Suprapubic skin (tissue), 4 donors: ENCODE data around the gene FGF1. TPM values are rescaled to one million over a fixed set of nuclear protein-coding genes. Genes with fewer than 3 reads are reported as not detected.

ENCODE experiments used
- DNase-seq, 2 donors: peaks; one replicate each; pipeline ENCODE4 v3.0.0-alpha.2; 2019; ENCODE audit warnings: low spot score in 2 of 2
- H3K27ac ChIP-seq: fragments of 200-600 bp; sonication (generic); one replicate; pipeline ENCODE4 v1.5.1; 2019
- H3K27me3 ChIP-seq: fragments of 200-600 bp; sonication (generic); one replicate; pipeline ENCODE4 v1.5.1; 2019
- H3K36me3 ChIP-seq: fragments of 200-600 bp; sonication (generic); one replicate; pipeline ENCODE4 v1.5.1; 2019
- H3K4me1 ChIP-seq: fragments of 200-600 bp; sonication (generic); one replicate; pipeline ENCODE4 v1.5.1; 2019
- H3K4me3 ChIP-seq: fragments of 200-600 bp; sonication (generic); one replicate; pipeline ENCODE4 v1.5.1; 2019; ENCODE audit warnings: mild to moderate bottlenecking
- H3K9me3 ChIP-seq: fragments of 200-600 bp; sonication (generic); one replicate; pipeline ENCODE4 v1.5.1; 2019
- CTCF ChIP-seq, 2 donors: fragments of 200-600 bp in 1 of 2; fragments of 450-650 bp in 1 of 2; sonication (generic) in 1 of 2; IDR thresholded peaks; one replicate each; pipeline ENCODE4 v1.5.1; 2016 to 2019; ENCODE audit warnings: antibody characterized with exemption in 2 of 2, mild to moderate bottlenecking in 1 of 2, moderate library complexity in 1 of 2
- EP300 ChIP-seq: sonication (generic); formaldehyde crosslinking; IDR thresholded peaks from one replicate; pipeline ENCODE4 v1.6.1; 2017; ENCODE audit warnings: antibody characterized with exemption
- POLR2A ChIP-seq, 2 donors: fragments of 450-650 bp; IDR thresholded peaks; one replicate each; pipeline ENCODE4 v1.6.1; 2017; ENCODE audit warnings: antibody characterized with exemption in 2 of 2, mild to moderate bottlenecking in 2 of 2, moderate library complexity in 2 of 2
- POLR2AphosphoS5 ChIP-seq, 3 donors: sonication (generic); formaldehyde crosslinking; IDR thresholded peaks; one replicate each; pipeline ENCODE4 v1.6.1; 2017; ENCODE audit warnings: antibody characterized with exemption in 3 of 3
- WGBS: methylation state at CpG from one replicate; pipeline ENCODE4 v1.1.5; 2018; 5-methylcytosine and 5-hydroxymethylcytosine counted together
- total RNA-seq, 4 donors: library from RNA; depleted of rRNA; stranded (reverse); fragments of >200 nt; gene quantifications; one replicate each; pipeline ENCODE4 v1.1.0, GENCODE V29; 2016

FGF1 gene
- total RNA-seq, 4 donors from 2014 or later, result 0.48 to 2.5 (median 1.9) TPM

DNA sequence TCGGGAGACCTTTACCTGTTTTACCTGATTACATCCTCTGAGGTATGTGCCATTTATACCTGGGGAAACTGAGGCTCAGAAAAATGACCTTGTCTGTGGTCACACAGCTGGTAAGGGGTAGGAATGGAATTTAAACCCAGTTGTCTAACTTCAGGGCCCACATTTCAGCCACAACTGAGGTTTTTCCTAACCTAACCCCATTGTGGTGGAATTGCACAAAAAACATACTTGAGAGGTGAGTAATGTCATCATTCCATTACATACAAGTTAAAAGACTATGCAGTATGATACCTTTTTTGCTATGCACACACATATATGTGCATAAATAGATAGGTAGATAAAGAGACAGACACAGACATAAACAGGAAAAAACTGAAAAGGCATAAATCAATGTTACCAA is 14.1 kb downstream of the FGF1 start:
- WGBS, result 75% methylated on average over 1 of the region's 1 CpG
- H3K27ac ChIP-seq, result no peak overlapping the region

GRCh38 chr5:142671266-142671665 is 14.6 kb downstream of the FGF1 start:
- 54% methylated on average over 3 of the region's 3 CpGs for WGBS

More for the DNA sequence above, 14.1 kb downstream of the FGF1 start:
- no peak for TF ChIP-seq POLR2AphosphoS5 (IDR thresholded peaks at IDR 0.05)
- TF ChIP-seq CTCF (IDR thresholded peaks at IDR 0.05), result no peak
- no peak for TF ChIP-seq EP300
- no peak for TF ChIP-seq POLR2A (IDR thresholded peaks at IDR 0.05)
- Histone ChIP-seq H3K4me1 (no peaks in the 10 kb centered on the region), H3K4me3 (no peak overlapping the region), H3K9me3 (no peaks in the 10 kb centered on the region), H3K27me3 (no peaks in the 10 kb centered on the region), H3K36me3 (no peaks in the 10 kb centered on the region)
- DNase-seq, result no peak

DNA sequence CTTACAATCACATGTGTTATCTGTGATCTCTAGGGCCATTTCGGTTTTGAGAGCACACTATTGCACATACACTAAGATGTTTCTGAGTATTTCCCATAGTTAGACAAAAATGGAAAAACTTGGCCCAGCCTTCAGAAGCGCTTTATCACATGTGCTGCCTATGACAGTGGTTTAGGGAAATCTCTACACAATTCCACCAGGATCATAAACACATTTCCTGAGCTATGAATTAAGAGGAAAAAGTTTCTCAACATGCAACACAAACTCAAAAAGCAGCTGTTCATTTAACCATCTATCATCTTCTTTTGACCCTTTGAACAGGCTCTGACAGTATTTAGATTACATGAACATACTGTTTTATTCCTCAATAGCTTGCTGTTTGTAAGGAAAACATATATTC is 15.1 kb downstream of the FGF1 start:
- no peaks in the 10 kb centered on the region for H3K27me3 ChIP-seq
- H3K27ac ChIP-seq, result no peak overlapping the region
- TF ChIP-seq EP300, result no peak
- no peak for TF ChIP-seq CTCF (IDR thresholded peaks at IDR 0.05)
- TF ChIP-seq POLR2AphosphoS5 (IDR thresholded peaks at IDR 0.05), result no peak
- no peak for TF ChIP-seq POLR2A (IDR thresholded peaks at IDR 0.05)
- WGBS, result 82% methylated on average over 2 of the region's 2 CpGs
- no peaks in the 10 kb centered on the region for H3K36me3 ChIP-seq
- H3K9me3 ChIP-seq, result no peaks in the 10 kb centered on the region
- H3K4me3 ChIP-seq, result no peak overlapping the region
- H3K4me1 ChIP-seq, result no peaks in the 10 kb centered on the region
- no peak for DNase-seq

More at GRCh38 chr5:142671266-142671665, 14.6 kb downstream of the FGF1 start:
- DNase-seq, result no peak
- Histone ChIP-seq H3K4me3 (no peak overlapping the region), H3K27me3 (no peaks in the 10 kb centered on the region), H3K27ac (no peak overlapping the region), H3K36me3 (no peaks in the 10 kb centered on the region), H3K4me1 (no peaks in the 10 kb centered on the region), H3K9me3 (no peaks in the 10 kb centered on the region)
- no peak for TF ChIP-seq EP300

DNA sequence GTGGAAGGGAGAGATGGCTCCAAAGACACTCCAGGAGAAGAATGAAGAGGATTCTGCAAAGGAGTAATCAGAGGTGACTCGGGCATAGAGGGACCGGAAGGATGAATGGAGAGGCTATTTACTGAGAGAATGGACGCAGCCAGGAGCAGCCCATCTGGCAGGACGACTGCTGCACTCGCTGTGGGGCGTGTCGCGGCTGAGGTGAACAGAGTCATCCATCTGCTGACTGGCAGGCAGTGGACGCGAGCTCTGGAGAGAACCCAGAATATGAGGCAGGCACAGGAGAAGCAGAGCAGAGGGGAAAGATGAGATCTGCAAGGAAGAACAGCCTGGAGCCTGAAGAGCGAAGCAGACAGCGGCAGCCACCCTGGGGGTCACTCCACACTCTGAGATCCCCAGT is 16.4 kb downstream of the FGF1 start:
- Histone ChIP-seq H3K4me1 (no peaks in the 10 kb centered on the region), H3K4me3 (no peak overlapping the region), H3K9me3 (no peaks in the 10 kb centered on the region), H3K27ac (no peak overlapping the region), H3K27me3 (no peaks in the 10 kb centered on the region), H3K36me3 (no peaks in the 10 kb centered on the region)
- TF ChIP-seq POLR2AphosphoS5 (IDR thresholded peaks at IDR 0.05) (no peak), EP300 (no peak), POLR2A (IDR thresholded peaks at IDR 0.05) (no peak), CTCF (IDR thresholded peaks at IDR 0.05) (no peak)
- WGBS, result 75% methylated on average over 12 of the region's 12 CpGs
- no peak for DNase-seq

DNA sequence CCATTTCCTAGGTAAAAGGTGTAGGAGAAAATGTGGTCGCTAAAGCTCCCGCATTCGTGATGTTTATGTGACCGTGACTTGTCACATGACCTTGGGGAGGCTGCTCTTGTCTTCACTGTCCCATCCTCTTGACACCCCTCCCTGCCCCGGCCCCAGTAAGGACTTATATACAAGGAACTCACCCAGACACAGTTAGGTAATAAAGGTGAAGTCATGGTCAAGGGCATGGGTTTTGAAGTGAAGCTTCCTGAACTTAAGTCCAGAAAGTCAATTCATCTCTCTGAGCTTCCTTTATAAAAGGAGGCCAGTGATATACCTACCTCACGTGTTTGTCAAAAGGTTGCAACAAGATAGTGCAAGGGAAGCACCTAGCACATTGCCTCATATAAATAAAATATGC is 17.6 kb downstream of the FGF1 start:
- Histone ChIP-seq H3K9me3 (no peaks in the 10 kb centered on the region), H3K4me3 (no peak overlapping the region), H3K36me3 (no peaks in the 10 kb centered on the region), H3K4me1 (no peaks in the 10 kb centered on the region), H3K27me3 (no peaks in the 10 kb centered on the region), H3K27ac (no peak overlapping the region)
- no peak for DNase-seq
- WGBS, result 68% methylated on average over 6 of the region's 6 CpGs
- TF ChIP-seq CTCF (IDR thresholded peaks at IDR 0.05) (no peak), POLR2A (IDR thresholded peaks at IDR 0.05) (no peak), EP300 (no peak), POLR2AphosphoS5 (IDR thresholded peaks at IDR 0.05) (no peak)

DNA sequence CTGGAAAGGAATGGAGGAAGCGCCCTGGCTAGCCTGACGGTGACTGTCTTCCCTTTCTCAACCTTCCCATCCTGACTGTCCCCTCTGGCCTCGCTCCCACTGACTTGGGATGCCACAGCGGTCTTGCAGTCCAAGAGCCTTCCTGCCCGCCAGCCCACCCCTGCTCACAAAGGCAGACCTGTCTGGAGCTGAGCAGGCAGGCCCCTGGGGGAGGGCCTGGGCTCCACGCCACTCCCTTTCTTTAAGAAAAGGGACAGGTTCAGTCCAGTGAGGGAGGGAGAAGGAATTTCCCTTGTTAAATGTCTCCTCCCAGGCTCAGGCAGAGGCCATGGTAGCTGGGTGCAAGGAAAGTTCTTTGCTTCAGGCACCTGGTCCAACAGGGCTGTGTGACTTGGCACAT is 18.1 kb downstream of the FGF1 start:
- 56% methylated on average over 6 of the region's 6 CpGs for WGBS
- no peaks in the 10 kb centered on the region for H3K36me3 ChIP-seq
- no peaks in the 10 kb centered on the region for H3K9me3 ChIP-seq
- DNase-seq, result no peak
- no peak for TF ChIP-seq POLR2AphosphoS5 (IDR thresholded peaks at IDR 0.05)
- TF ChIP-seq CTCF (IDR thresholded peaks at IDR 0.05), result no peak
- TF ChIP-seq POLR2A (IDR thresholded peaks at IDR 0.05), result no peak
- no peak for TF ChIP-seq EP300
- H3K4me3 ChIP-seq, result no peak overlapping the region
- H3K4me1 ChIP-seq, result no peaks in the 10 kb centered on the region
- no peak overlapping the region for H3K27ac ChIP-seq
- H3K27me3 ChIP-seq, result no peaks in the 10 kb centered on the region
